ENCODE data around the gene COP1. TPM values are rescaled to one million over a fixed set of nuclear protein-coding genes. Genes with fewer than 3 reads are reported as not detected.
"Not testable (repeated sequence)": the region's sequence is repeated elsewhere in the genome, so short reads cannot be mapped to it uniquely, and the experiment has no call there.

Gene COP1
- 46.3 TPM for total RNA-seq
- long read RNA-seq, transcript COP1-201 (19 exons, 2,124 nt): minor isoform, 9 of 128 reads
- long read RNA-seq, transcript COP1-204 (20 exons, 3,033 nt): major isoform, 44 of 128 reads
- long read RNA-seq, partial matches to known transcripts: 6 of 128 reads
- long read RNA-seq, other reads (novel, unspliced or antisense): 69 of 128 reads

- ATAC-seq (peak; percentile 97), DNase-seq (peak; percentile 99)
- intact Hi-C loops (cut with DNase I): no loop called here
- peaks cover 40% of the 10 kb centered on the region for H3K4me1 ChIP-seq
- peak within 1 kb of the TSS; percentile 99 for H3K27ac ChIP-seq
- H3K36me3 ChIP-seq: no peaks in the 10 kb centered on the region
- peak within 1 kb of the TSS; percentile 98 for H3K4me3 ChIP-seq
- TF ChIP-seq CTCF (IDR thresholded peaks at IDR 0.05): peak; percentile 21
- H3K27me3 ChIP-seq (ENCODE audit: low read depth): no peaks in the 10 kb centered on the region
- H3K9me3 ChIP-seq: no peaks in the 10 kb centered on the region
These were observed at the start of gene COP1 for GRCh38 chr1:176206961-176207902. Gene COP1 (minus strand): TSS chr1:176207286. CDS start chr1:176206978, 308 bp downstream.

GRCh38 chr1:176252191-176252590 is 45.1 kb upstream of the COP1 start:
- no peak overlapping the region for H3K27ac ChIP-seq
- no peaks in the 10 kb centered on the region for H3K4me1 ChIP-seq
- intact Hi-C loops (cut with DNase I): no loop called here
- ATAC-seq (no peak), DNase-seq (no peak)
- H3K4me3 ChIP-seq: no peak overlapping the region
- no peaks in the 10 kb centered on the region for H3K27me3 ChIP-seq (ENCODE audit: low read depth)
- no peaks in the 10 kb centered on the region for H3K36me3 ChIP-seq
- TF ChIP-seq CTCF (IDR thresholded peaks at IDR 0.05): no peak
- no peaks in the 10 kb centered on the region for H3K9me3 ChIP-seq

- DNase-seq (no peak), ATAC-seq (no peak)
- Histone ChIP-seq H3K4me3 (no peak overlapping the region), H3K9me3 (no peaks in the 10 kb centered on the region), H3K27ac (no peak overlapping the region), H3K36me3 (no peaks in the 10 kb centered on the region), H3K27me3 (ENCODE audit: low read depth) (no peaks in the 10 kb centered on the region), H3K4me1 (no peaks in the 10 kb centered on the region)
- TF ChIP-seq CTCF (IDR thresholded peaks at IDR 0.05): no peak
- intact Hi-C loops (cut with DNase I): no loop called here
These were observed 37.8 kb upstream of the COP1 start for GRCh38 chr1:176244851-176245250.

GRCh38 chr1:176243746-176244145 is 36.7 kb upstream of the COP1 start:
- Histone ChIP-seq H3K4me1 (no peaks in the 10 kb centered on the region), H3K27me3 (ENCODE audit: low read depth) (no peaks in the 10 kb centered on the region), H3K4me3 (no peak overlapping the region), H3K36me3 (no peaks in the 10 kb centered on the region), H3K9me3 (no peaks in the 10 kb centered on the region), H3K27ac (no peak overlapping the region)
- intact Hi-C loops (cut with DNase I): no loop called here
- DNase-seq: no peak
- ATAC-seq: no peak
- TF ChIP-seq CTCF (IDR thresholded peaks at IDR 0.05): no peak

- TF ChIP-seq CTCF (IDR thresholded peaks at IDR 0.05): no peak
- Histone ChIP-seq H3K4me3 (no peak overlapping the region), H3K27ac (no peak overlapping the region), H3K9me3 (no peaks in the 10 kb centered on the region), H3K4me1 (no peaks in the 10 kb centered on the region), H3K36me3 (no peaks in the 10 kb centered on the region), H3K27me3 (ENCODE audit: low read depth) (no peaks in the 10 kb centered on the region)
- intact Hi-C loops (cut with DNase I): no loop called here
- no peak for DNase-seq
- no peak for ATAC-seq
These were observed 34.4 kb upstream of the COP1 start for GRCh38 chr1:176241385-176242015.

- H3K27me3 ChIP-seq (ENCODE audit: low read depth); ATAC-seq; H3K9me3 ChIP-seq; intact Hi-C loops (cut with DNase I); H3K36me3 ChIP-seq; H3K4me3 ChIP-seq; H3K4me1 ChIP-seq; H3K27ac ChIP-seq; DNase-seq: not testable (repeated sequence)
These were observed 26.6 kb upstream of the COP1 start for GRCh38 chr1:176233657-176234056.

Measured in lower lobe of right lung (tissue), 2 donors.